ENCODE measurements around the gene NDUFA3. TPM values are rescaled to one million over a fixed set of nuclear protein-coding genes. Genes with fewer than 3 reads are reported as not detected.

NDUFA3 gene
- polyA plus RNA-seq, 1 donor from 2014 or later, result 21.4 TPM

GRCh38 chr19:54081032-54081431 is 21.6 kb upstream of the NDUFA3 start, which contains the start of gene TARM1:
TARM1 (minus strand) TSS chr19:54081365; CDS start chr19:54081340, 25 bp downstream.
- H3K27ac ChIP-seq (ENCODE audit: low read length), result no peak within 1 kb of the TSS
- no peaks in the 10 kb centered on the region for H3K9me3 ChIP-seq (ENCODE audit: low read length)
- H3K9me2 ChIP-seq (ENCODE audit: insufficient read depth, low read length), result no peaks in the 10 kb centered on the region
- no peak within 1 kb of the TSS for H3K4me2 ChIP-seq (ENCODE audit: low read length)
- TF ChIP-seq POLR2AphosphoS5 (IDR thresholded peaks at IDR 0.05), result no peak
- no peaks in the 10 kb centered on the region for H3K27me3 ChIP-seq (ENCODE audit: insufficient read depth, low read depth, low read length)
- no peaks in the 10 kb centered on the region for H3K36me3 ChIP-seq (ENCODE audit: insufficient read depth, low read length)
- H2AFZ ChIP-seq (ENCODE audit: low read depth, low read length), result no peak within 1 kb of the TSS
- H3K79me2 ChIP-seq (replicated peaks; ENCODE audit: insufficient read depth, low read length), result no peaks in the 10 kb centered on the region
- H3F3A ChIP-seq (ENCODE audit: insufficient read depth, low read length, poor library complexity, severe bottlenecking), result no peaks in the 10 kb centered on the region
- no peak within 1 kb of the TSS for H3K9ac ChIP-seq (ENCODE audit: low read length)
- H4K20me1 ChIP-seq (ENCODE audit: insufficient read depth), result no peaks in the 10 kb centered on the region
- no peak within 1 kb of the TSS for H3K4me3 ChIP-seq (ENCODE audit: low read length)

DNA sequence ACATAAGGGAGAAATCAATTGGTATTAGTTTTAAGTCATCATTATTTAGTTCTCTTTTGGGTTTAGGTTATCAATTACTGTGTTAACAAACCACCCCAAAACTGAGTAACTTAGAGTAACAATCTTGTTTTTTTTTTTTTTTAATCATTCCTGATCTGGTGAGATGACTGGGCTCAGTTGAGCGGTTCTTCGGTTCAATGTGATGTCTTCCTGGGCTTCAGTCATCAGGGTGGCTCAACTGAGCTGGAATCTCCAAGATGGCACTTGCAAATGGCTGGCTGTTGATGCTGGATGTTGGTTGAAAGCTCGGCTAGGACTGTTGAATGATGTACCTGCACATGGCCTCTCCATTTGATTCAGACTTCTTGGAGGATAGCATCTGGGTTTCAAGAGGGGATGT is 18.2 kb upstream of the NDUFA3 start:
- Histone ChIP-seq H3K27me3 (ENCODE audit: insufficient read depth, low read depth, low read length) (no peaks in the 10 kb centered on the region), H3K4me2 (ENCODE audit: low read length) (no peak overlapping the region), H3K9ac (ENCODE audit: low read length) (no peak overlapping the region), H3K79me2 (replicated peaks; ENCODE audit: insufficient read depth, low read length) (no peaks in the 10 kb centered on the region), H4K20me1 (ENCODE audit: insufficient read depth) (no peaks in the 10 kb centered on the region), H3K9me2 (ENCODE audit: insufficient read depth, low read length) (no peaks in the 10 kb centered on the region), H3F3A (ENCODE audit: insufficient read depth, low read length, poor library complexity, severe bottlenecking) (no peaks in the 10 kb centered on the region), H3K9me3 (ENCODE audit: low read length) (no peaks in the 10 kb centered on the region), H2AFZ (ENCODE audit: low read depth, low read length) (no peak overlapping the region), H3K36me3 (ENCODE audit: insufficient read depth, low read length) (no peaks in the 10 kb centered on the region), H3K4me3 (ENCODE audit: low read length) (no peak overlapping the region), H3K27ac (ENCODE audit: low read length) (no peak overlapping the region)
- TF ChIP-seq EP300 (conservative IDR thresholded peaks at IDR 0.05; ENCODE audit: poor library complexity, severe bottlenecking) (no peak), TAF1 (IDR thresholded peaks at IDR 0.05; ENCODE audit: low read depth) (no peak), MXI1 (conservative IDR thresholded peaks at IDR 0.05; ENCODE audit: poor library complexity, severe bottlenecking) (no peak), SMC3 (conservative IDR thresholded peaks at IDR 0.05; ENCODE audit: poor library complexity) (no peak), RAD21 (conservative IDR thresholded peaks at IDR 0.05) (no peak), EZH2 (IDR thresholded peaks at IDR 0.05; ENCODE audit: borderline replicate concordance, insufficient read depth, low read length, poor library complexity, severe bottlenecking) (no peak), POLR2AphosphoS5 (IDR thresholded peaks at IDR 0.05) (no peak)
- TF ChIP-seq, protein P1, sequence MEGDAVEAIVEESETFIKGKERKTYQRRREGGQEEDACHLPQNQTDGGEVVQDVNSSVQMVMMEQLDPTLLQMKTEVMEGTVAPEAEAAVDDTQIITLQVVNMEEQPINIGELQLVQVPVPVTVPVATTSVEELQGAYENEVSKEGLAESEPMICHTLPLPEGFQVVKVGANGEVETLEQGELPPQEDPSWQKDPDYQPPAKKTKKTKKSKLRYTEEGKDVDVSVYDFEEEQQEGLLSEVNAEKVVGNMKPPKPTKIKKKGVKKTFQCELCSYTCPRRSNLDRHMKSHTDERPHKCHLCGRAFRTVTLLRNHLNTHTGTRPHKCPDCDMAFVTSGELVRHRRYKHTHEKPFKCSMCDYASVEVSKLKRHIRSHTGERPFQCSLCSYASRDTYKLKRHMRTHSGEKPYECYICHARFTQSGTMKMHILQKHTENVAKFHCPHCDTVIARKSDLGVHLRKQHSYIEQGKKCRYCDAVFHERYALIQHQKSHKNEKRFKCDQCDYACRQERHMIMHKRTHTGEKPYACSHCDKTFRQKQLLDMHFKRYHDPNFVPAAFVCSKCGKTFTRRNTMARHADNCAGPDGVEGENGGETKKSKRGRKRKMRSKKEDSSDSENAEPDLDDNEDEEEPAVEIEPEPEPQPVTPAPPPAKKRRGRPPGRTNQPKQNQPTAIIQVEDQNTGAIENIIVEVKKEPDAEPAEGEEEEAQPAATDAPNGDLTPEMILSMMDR (IDR thresholded peaks at IDR 0.05; ENCODE audit: poor library complexity, severe bottlenecking), result no peak
- TF ChIP-seq, protein P2, sequence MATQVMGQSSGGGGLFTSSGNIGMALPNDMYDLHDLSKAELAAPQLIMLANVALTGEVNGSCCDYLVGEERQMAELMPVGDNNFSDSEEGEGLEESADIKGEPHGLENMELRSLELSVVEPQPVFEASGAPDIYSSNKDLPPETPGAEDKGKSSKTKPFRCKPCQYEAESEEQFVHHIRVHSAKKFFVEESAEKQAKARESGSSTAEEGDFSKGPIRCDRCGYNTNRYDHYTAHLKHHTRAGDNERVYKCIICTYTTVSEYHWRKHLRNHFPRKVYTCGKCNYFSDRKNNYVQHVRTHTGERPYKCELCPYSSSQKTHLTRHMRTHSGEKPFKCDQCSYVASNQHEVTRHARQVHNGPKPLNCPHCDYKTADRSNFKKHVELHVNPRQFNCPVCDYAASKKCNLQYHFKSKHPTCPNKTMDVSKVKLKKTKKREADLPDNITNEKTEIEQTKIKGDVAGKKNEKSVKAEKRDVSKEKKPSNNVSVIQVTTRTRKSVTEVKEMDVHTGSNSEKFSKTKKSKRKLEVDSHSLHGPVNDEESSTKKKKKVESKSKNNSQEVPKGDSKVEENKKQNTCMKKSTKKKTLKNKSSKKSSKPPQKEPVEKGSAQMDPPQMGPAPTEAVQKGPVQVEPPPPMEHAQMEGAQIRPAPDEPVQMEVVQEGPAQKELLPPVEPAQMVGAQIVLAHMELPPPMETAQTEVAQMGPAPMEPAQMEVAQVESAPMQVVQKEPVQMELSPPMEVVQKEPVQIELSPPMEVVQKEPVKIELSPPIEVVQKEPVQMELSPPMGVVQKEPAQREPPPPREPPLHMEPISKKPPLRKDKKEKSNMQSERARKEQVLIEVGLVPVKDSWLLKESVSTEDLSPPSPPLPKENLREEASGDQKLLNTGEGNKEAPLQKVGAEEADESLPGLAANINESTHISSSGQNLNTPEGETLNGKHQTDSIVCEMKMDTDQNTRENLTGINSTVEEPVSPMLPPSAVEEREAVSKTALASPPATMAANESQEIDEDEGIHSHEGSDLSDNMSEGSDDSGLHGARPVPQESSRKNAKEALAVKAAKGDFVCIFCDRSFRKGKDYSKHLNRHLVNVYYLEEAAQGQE (IDR thresholded peaks at IDR 0.05; ENCODE audit: borderline replicate concordance), result no peak

Measured in neural cell (in vitro differentiated cells).